Keratinocyte (primary cell): ENCODE measurements around the gene DUSP2.

Experiments used
- CTCF ChIP-seq, 3 experiments: IDR thresholded peaks in 1 of 3; conservative IDR thresholded peaks in 1 of 3; optimal IDR thresholded peaks in 1 of 3; 2 replicates in 2 of 3; 3 replicates in 1 of 3; pipeline versions ENCODE3 to v1.5.1; 2011; ENCODE audit warnings: low read length in 3 of 3, mild to moderate bottlenecking in 3 of 3, moderate library complexity in 2 of 3, control low read depth in 1 of 3, inconsistent platforms in 1 of 3; ENCODE audit not compliant: insufficient read depth in 2 of 3; ENCODE audit errors: extremely low read depth in 1 of 3
- EZH2 ChIP-seq: IDR thresholded peaks from one replicate; pipeline ENCODE4 v1.6.1; 2012; ENCODE audit warnings: inconsistent platforms, mild to moderate bottlenecking, low read length, moderate library complexity

DNA sequence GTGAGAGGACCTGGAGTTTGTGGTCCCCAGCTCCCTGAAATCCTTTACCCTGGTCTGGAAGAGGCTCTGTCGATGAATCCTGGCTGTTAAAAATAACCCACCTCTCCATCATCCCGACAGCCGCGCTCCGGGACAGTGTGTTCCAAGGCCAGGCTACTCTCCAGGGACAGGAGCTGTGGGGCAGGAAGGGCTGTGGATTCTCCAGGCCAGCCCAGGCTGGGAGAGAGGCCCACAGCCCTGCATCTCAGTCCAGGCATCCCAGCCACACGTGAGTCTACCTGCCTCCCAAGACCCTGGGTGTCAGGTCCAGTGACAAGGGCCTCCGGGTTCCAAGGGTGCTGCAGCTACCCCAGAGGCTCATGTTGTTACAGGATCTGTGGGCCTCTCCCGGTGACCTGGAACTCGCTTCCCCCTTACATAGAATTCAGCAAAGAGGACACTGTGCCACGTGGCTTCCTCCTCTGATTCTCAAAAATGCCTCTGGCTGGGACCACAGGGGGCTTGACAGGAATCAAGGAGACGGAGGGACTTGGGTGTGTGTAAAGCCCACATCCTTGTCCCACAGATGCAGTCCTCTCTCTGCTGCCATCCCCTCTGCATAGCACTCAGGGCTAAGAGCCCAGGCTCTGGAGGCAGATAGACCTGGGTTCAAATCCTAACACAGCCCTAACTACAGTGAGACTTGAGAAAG lies 46.2 kb downstream of the DUSP2 start:
- TF ChIP-seq CTCF (optimal IDR thresholded peaks at IDR 0.05 in 1 of 3, IDR thresholded peaks at IDR 0.05 in 1 of 3, conservative IDR thresholded peaks at IDR 0.05 in 1 of 3; ENCODE audit: extremely low read depth in 1 of 3, insufficient read depth in 2 of 3, low read length in 3 of 3) (no peak), EZH2 (no peak)
